HPDE6-E6E7 (cell line): Measurements from ENCODE around the gene KRTAP5-9.
"Not testable (repeated sequence)": the region's sequence is repeated elsewhere in the genome, so short reads cannot be mapped to it uniquely, and the experiment has no call there.

Experiments
- DNase-seq: peaks from one replicate; pipeline ENCODE4 v3.0.0; 2011; ENCODE audit warnings: missing footprints; ENCODE audit errors: extremely low spot score

Gene KRTAP5-9

GRCh38 chr11:71562120-71562519 lies 13.9 kb downstream of the KRTAP5-9 start:
- DNase-seq = no peak

GRCh38 chr11:71563406-71563805 lies 15.2 kb downstream of the KRTAP5-9 start:
- DNase-seq = no peak

DNA sequence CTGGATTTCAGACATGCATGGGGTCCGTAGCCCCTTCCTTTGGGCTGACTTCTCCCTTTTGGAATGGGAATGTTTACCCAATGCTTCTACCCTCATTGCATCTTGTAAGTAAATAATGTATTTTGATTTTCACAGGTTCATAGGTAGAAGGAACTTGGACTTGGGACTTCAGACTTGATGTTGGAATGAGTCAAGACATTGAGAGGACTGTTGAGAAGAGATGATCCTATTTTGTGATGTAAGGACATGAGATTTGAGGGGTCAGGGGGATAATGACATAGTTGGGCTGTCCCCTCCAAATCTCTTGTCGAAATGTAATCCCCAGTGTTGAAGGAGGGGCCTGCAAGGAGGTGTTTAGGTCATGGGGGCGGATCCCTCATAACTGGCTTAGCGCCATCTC lies 16.2 kb downstream of the KRTAP5-9 start:
- no peak for DNase-seq

DNA sequence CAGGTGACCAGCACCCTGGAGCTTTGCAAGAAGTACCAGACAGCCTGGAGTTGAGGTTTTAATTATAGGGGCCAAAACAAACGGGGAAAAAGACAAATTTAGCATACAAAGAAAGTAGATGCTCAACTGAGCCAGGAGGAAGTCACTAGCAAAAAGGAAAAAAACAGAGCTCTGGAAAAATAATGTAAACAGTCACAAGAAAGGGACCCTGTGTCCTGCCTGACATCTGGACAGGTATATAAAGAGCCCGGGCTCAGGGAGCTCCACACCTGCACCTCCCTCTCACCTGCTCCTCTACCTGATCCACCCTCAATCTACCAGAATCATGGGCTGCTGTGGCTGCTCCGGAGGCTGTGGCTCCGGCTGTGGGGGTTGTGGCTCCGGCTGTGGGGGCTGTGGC lies 17.0 kb downstream of the KRTAP5-9 start, which contains the start of gene KRTAP5-10:
TSS of gene KRTAP5-10 (plus strand) at position 301 of the 400 bp plus-strand sequence. CDS start at position 326, 25 bp downstream.
- DNase-seq = no peak

GRCh38 chr11:71566081-71566620 lies 17.9 kb downstream of the KRTAP5-9 start:
- DNase-seq = no peak

- DNase-seq = not testable (repeated sequence)
Observed at GRCh38 chr11:71566626-71567599, 18.7 kb downstream of the KRTAP5-9 start.

- not testable (repeated sequence) for DNase-seq
Observed at GRCh38 chr11:71567633-71568032, 19.4 kb downstream of the KRTAP5-9 start.

DNA sequence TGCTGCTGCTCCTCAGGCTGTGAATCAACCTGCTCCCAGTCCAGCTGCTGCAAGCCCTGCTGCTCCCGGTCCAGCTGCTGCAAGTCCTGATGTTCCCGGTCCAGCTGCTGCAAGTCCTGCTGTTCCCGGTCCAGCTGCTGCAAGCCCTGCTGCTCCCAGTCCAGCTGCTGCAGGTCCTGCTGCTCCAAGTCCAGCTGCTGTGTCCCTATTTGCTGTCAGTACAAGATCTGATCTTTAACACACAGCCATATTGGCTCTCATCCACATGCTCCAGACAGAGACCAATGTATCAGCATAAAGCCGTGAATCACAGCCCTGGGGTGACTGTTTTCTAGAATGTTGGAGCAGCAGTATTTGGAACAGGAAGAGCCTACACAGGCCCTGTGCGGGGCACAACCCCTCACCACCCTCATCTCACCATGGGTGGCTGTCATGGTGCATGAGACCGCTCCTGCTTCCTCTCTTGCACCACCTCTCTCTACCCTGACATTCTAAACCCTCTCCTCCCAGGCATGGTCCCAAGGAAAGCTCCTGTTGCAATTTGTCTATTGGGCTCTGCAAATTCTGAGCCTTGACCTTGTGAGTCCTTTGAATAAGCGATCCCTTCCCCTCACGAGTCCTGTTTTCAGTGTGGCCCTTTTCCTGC lies 20.6 kb downstream of the KRTAP5-9 start:
- no peak for DNase-seq

- not testable (repeated sequence) for DNase-seq
Observed at GRCh38 chr11:71571101-71571850, 23.1 kb downstream of the KRTAP5-9 start.

DNA sequence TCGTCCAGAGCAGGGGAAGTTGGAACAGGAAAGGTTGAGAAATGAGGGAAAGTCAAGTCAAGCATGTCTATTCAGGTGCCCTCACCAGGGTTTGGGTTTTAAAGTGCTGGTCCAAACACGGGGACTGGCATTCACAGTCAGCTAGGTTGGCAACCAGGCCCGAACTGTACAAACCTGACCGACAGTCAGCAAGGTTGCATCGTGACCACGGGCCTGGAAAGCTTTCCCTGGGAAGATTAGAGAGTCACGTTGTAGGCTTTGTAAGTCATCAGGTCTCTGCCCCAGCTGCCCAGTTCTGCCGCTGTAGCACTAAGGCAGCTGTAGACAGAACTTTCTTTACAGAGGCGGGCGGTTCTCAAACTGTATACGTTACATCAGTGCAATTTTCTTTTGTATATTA lies 24.6 kb downstream of the KRTAP5-9 start:
- DNase-seq = no peak

DNA sequence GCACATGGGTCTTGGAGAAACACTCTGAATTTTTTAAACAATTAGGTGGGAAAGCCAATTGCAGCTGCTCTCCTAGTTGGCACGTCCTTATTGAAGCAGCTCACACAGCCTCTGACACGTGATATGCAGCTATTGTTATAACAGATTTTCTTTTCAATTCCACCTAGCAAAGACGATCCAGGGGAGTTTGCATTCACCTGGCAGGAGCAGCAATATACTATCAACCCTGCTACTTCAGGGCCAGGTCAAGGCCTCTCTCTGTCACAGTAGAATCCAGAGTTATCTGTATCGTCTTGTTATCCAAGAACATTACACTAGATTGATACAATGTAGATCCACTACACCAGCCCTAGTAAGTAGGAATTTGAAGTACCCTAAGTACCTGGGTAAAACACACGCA lies 26.2 kb downstream of the KRTAP5-9 start:
- no peak for DNase-seq

DNA sequence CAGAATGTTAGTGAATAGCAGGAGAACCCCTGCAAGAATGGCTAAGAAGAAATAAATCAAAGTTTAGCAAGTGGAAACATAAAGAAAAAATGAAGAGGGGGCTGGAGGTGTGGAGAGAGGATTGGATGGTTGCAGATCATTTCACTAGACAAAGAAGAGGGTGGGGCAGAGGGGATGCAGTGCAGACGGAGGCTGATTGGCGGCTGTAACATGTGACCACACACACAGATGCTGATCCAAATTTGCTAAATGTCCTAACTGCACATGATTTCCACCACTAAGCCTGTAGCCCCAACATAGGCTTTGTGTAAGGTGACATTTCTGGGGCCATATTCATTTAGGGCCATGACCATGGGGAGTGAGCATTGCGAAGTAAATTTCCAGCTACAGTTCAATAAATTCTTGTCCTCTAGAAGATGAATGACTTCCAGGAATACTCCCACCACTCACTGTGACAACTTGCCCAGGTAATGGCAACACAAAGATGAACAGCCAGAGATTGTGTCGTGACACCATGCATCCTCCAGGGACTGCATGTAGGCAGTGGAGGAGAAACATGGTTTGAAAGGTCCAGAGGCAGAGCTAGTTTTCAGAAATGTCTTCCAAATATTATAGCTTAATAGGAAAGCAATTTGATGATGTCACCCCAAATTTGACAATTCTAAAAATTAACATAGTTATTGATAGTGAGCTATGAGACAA lies 27.7 kb downstream of the KRTAP5-9 start:
- no peak for DNase-seq

- DNase-seq = not testable (repeated sequence)
Observed at GRCh38 chr11:71576688-71577465, 28.7 kb downstream of the KRTAP5-9 start.

GRCh38 chr11:71577469-71578004 lies 29.3 kb downstream of the KRTAP5-9 start:
- no peak for DNase-seq

DNA sequence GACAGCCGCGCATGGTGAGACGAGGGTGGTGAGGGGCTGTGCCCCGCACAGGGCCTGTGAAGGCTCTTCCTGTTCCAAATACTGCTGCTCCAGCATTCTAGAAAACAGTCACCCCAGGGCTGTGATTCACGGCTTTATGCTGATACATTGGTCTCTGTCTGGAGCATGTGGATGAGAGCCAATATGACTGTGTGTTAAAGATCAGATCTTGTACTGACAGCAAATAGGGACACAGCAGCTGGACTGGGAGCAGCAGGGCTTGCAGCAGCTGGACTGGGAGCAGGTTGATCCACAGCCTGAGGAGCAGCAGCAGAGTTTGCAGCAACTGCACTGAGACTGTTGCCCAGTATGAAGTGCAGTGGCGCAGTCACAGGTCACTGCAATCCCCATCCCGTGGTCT lies 31.3 kb downstream of the KRTAP5-9 start:
- DNase-seq = not testable (repeated sequence)

DNA sequence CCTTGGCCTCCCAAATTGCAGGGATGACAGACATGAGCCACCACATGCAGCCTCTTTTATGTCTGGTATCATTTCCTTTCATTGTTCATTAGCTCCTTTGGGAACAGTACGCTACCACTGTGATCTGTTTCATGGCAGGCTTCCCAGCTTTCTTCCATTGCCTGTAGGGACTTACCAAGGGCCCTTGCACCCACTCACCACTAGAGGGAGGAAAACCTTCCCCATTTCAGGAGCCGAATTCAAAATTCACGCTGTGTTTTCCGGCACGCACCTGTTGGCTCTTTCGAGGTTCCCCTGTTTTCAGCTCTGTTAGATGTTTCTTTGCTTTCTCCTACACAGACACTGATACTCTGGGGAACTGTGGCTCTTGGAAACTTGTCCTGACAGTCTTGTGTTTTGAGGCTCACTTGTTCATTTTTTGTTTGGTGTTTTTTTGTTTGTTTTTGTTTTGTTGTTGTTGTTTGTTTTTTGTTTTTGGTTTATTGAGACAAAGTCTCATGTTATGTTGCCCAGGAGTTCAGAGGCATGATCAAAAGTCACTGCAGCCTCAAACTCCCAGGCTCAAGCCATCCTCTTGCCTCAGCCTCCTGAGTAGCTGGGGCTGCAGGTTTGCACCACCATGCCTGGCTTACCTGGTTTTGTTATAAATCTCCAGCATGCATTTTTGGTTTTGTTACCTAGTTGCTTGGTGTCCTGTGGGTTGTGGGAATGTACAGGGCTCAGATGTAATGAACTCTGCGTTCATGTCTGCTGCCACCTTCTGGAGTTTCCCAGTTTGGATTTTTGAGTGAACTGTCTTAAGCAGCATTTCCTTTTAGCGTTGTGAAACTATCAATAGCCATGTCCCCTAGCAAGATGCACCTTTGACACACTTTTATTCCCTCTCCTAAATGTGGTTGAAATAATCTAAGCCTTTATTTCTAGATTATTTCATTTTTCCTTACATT lies 32.1 kb downstream of the KRTAP5-9 start:
- peak; percentile 37 for DNase-seq

- no peak for DNase-seq
Observed at GRCh38 chr11:71581826-71582225, 33.6 kb downstream of the KRTAP5-9 start.

DNA sequence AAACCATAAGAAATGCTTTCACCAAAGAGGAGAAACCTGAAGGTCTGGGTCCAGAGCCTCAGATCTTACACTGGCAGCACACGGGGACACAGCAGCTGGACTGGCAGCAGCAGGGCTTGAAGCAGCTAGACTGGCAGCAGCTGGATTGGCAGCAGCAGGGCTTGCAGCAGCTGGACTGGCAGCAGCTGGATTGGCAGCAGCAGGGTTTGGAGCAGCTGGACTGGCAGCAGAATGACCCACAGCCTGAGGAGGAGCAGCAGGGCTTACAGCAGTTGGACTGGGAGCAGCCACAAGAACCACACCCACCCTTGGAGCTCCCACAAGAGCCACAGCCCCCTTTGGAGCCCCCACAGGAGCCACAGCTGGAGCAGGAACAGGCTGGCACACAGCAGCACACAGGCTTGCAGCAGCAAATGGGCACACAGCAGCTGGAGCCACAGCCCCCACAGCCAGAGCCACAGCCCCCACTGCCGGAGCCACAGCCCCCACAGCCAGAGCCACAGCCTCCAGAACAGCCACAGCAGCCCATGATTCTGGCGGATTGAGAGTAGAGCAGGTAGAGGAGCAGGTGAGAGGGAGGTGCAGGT lies 34.2 kb downstream of the KRTAP5-9 start, which contains the start of gene KRTAP5-11:
TSS of gene KRTAP5-11 (minus strand) at position 567 of the 587 bp plus-strand sequence. CDS start at position 529, 38 bp downstream.
- no peak for DNase-seq
